BJ (cell line): ENCODE data around the gene AP1M1. TPM values are rescaled to one million over a fixed set of nuclear protein-coding genes. Genes with fewer than 3 reads are reported as not detected.

ENCODE experiments used
- CTCF ChIA-PET: fragments of 350-600 bp; formaldehyde crosslinking; extraction: SDS; loops from one replicate; lab custom pipeline; 2021; ENCODE audit warnings: antibody characterized with exemption, inconsistent platforms; lab: Yijun Ruan, JAX
- POLR2A ChIA-PET: fragments of 300-600 bp; sonication (Branson Sonifier 250); formaldehyde crosslinking; extraction: SDS; loops from one replicate; lab custom pipeline; 2021; ENCODE audit warnings: antibody characterized with exemption; lab: Charles Lee
- DNase-seq: peaks from one replicate; pipeline ENCODE4 v3.0.0-alpha.2; 2011; ENCODE audit warnings: low read depth
- H3K27me3 ChIP-seq: 2 replicates; pipeline ENCODE4 v1.6.0; 2011; ENCODE audit warnings: low read length; ENCODE audit not compliant: control insufficient read depth, insufficient read depth
- H3K36me3 ChIP-seq: 2 replicates; pipeline ENCODE4 v1.5.1; 2011; ENCODE audit warnings: low read length; ENCODE audit not compliant: control insufficient read depth, insufficient read depth
- H3K4me3 ChIP-seq: 2 replicates; pipeline ENCODE4 v1.5.1; 2011; ENCODE audit warnings: low read depth, mild to moderate bottlenecking, control low read depth, low read length
- CTCF ChIP-seq: IDR thresholded peaks from 2 replicates; pipeline ENCODE4 v1.5.1; 2011; ENCODE audit warnings: low read depth, mild to moderate bottlenecking, control low read depth, inconsistent platforms, low read length, moderate library complexity; ENCODE audit not compliant: insufficient read depth
- polyA plus RNA-seq: library from polyadenylated mRNA; depleted of rRNA; stranded (reverse); fragments of >200 nt; gene quantifications from 2 replicates; pipeline ENCODE4 v1.2.3, GENCODE V29; 2011

The AP1M1 gene
- polyA plus RNA-seq, 1 experiment, result 72.1 TPM

GRCh38 chr19:16161840-16162239 lies 35.9 kb upstream of the AP1M1 start:
- Histone ChIP-seq H3K27me3 (no peaks in the 10 kb centered on the region), H3K36me3 (no peaks in the 10 kb centered on the region), H3K4me3 (no peak overlapping the region)
- no peak for TF ChIP-seq CTCF
- POLR2A ChIA-PET, result no interaction called here
- CTCF ChIA-PET, result interaction anchor here (0.9 kb wide), 1 partner anchor 23 kb away, joined by 3 read pairs; the partner anchor contains the start of gene FAM32A
- DNase-seq, result no peak

GRCh38 chr19:16164222-16164890 lies 33.4 kb upstream of the AP1M1 start:
- H3K27me3 ChIP-seq, result no peaks in the 10 kb centered on the region
- ChIA-PET POLR2A (no interaction called here), CTCF (no interaction called here)
- no peaks in the 10 kb centered on the region for H3K36me3 ChIP-seq
- no peak for DNase-seq
- H3K4me3 ChIP-seq, result no peak overlapping the region
- no peak for TF ChIP-seq CTCF

DNA sequence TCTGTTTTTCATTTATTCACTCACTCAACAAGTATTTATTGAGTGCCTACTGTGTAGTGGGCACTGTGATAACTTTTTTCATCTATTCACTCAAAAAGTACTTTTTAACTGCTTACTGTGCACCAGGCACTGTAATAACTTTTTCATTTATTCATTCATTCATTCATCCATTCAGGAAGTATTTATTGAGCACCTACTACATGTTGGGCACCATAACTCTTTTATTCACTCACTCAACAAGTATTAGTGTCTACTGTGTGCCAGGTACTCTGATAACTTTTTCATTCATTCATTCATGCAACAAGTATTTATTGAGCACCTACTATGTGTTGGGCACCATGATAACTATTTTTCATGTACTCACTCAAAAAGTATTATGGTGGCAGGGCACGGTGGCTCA lies 31.3 kb upstream of the AP1M1 start:
- no peak for TF ChIP-seq CTCF
- DNase-seq, result no peak
- H3K4me3 ChIP-seq, result no peak overlapping the region
- no peaks in the 10 kb centered on the region for H3K36me3 ChIP-seq
- POLR2A ChIA-PET, result no interaction called here
- H3K27me3 ChIP-seq, result no peaks in the 10 kb centered on the region; the same call in 1 of the 2 replicates
- CTCF ChIA-PET, result no interaction called here

DNA sequence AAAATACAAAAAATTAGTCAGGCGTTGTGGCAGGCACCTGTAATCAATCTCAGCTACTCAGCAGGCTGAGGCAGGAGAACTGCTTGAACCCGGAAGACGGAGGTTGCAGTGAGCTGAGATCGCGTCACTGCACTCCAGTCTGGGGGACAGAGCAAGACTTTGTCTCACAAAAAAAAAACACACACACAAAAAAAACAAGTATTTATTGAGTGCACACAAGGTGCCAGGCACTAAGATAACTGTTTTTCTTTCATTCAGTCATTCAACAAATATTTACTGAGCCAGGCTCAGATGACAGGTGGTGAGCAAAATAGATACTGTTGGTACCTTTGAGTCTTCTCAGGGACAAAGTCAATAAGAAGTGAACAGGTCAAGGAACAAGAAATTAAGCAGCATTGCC lies 30.7 kb upstream of the AP1M1 start:
- Histone ChIP-seq H3K27me3 (no peaks in the 10 kb centered on the region; the same call in 1 of the 2 replicates), H3K36me3 (no peaks in the 10 kb centered on the region), H3K4me3 (no peak overlapping the region)
- POLR2A ChIA-PET, result no interaction called here
- no peak for DNase-seq
- no peak for TF ChIP-seq CTCF
- CTCF ChIA-PET, result no interaction called here

DNA sequence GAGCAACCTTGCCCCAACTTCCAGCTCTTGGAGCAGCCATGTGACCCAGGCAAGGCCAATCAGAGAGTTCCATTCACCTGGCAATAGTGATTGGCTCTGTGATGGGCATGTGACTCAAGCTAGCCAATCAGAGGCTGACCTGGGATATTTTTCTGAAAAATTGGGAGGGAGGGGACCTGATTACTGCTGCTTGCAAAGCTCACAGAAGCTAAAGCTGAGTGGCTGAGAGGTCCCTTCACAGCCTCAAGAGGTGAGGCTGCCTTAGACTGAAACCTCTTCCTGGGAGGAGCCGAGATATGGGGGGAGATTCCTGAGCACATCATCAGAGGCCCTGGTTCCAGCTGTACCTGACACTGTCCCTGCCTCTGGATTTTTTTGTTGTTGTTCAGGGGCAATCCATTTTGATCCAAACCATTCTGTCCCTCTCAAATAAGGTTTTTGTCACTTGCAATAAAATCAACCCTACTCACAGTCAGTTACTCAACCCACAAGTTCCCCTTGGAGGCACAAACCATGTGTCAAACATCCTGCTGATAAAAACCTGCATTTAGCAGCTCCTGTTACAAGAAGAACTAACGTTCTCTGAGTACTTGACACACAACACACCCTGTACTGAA lies 29.1 kb upstream of the AP1M1 start:
- Histone ChIP-seq H3K36me3 (no peaks in the 10 kb centered on the region), H3K27me3 (peaks cover 1% of the 10 kb centered on the region; the same call in 1 of the 2 replicates), H3K4me3 (no peak overlapping the region)
- ChIA-PET CTCF (interaction anchor here (0.9 to 1.0 kb wide), 2 partner anchors 17 to 143 kb away, joined by 3 to 5 read pairs; partner anchors contain the start of gene FAM32A), POLR2A (no interaction called here)
- no peak for TF ChIP-seq CTCF
- DNase-seq, result no peak
